ENCODE data around the gene DIAPH2.

DIAPH2 gene

DNA sequence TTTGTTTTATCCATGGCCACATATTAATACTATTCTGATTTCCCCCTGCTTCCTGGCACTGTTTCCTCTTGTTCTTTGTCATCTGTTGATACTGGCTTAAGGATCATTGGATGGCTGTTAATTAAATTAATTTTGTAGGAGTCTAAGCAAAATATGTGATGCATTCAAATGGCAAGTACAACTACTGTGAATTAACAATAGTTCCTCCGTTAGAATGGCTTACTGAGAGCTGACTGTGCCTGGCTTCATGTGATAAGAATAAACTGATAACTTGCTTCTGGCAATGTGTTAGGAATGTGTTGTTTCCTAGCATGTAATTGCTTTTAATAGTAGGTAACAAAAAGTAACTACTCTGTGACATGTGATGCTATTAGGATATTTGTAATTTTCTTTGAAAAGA, 297.5 kb downstream of the DIAPH2 start:
- DNase-seq = no peak

GRCh38 chrX:96984538-96984937, 299.9 kb downstream of the DIAPH2 start:
- DNase-seq = no peak

GRCh38 chrX:96985046-96985445, 300.4 kb downstream of the DIAPH2 start:
- no peak for DNase-seq

DNA sequence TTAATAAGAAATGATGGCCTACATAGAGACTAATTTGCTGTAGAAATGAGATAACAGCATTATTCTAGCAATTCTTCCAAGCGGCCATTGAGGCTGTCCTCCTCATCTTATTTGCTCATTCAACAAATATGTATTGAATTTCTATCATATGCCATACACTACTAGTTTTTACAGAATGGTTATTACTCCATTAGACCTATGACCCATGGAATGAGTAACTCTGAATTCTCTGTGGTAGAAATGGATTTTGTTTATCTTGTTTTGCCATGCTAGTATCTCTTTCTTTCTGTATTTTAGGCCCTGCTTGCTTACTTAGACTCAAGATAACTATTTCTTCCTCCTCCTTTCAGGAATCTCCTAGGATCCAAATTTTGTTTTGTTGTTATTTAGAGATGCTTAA, 302.6 kb downstream of the DIAPH2 start:
- DNase-seq = no peak

GRCh38 chrX:96989830-96990571, 305.4 kb downstream of the DIAPH2 start:
- DNase-seq = no peak

GRCh38 chrX:96994093-96994492, 309.5 kb downstream of the DIAPH2 start:
- DNase-seq = no peak

- no peak for DNase-seq
Measured at GRCh38 chrX:96997196-96997595, 312.6 kb downstream of the DIAPH2 start.

DNA sequence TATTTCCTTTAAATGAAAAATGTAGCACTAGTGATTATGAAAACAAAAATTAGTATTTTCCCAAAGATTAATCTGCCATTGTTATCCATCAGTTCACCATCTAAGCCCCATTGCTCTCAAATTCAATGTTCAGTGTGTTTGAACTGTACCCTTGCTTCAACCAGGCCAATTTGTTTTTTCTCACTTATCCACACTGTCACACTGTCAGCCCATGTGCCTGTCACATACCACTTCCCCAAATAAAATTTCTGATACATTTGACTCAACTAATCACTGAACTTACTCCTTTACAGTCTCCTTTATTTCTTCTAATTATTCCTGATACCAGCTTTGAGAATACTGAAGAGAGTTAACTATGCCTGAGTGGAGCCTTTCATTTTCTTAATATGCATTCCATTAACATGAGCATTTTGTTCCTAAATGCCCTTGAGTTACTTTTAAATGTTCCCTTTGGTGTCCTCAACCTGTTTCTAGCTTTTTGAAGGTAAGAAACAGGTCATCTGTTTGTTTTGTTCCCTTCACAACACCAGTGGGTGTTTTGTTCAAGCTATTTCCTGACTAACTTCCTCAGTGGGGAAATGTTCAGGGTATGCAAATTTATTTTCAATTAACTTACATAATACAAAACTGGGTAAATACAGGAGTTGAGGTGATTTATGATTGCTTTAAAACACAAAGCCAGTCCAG, 316.2 kb downstream of the DIAPH2 start:
- no peak for DNase-seq

DNA sequence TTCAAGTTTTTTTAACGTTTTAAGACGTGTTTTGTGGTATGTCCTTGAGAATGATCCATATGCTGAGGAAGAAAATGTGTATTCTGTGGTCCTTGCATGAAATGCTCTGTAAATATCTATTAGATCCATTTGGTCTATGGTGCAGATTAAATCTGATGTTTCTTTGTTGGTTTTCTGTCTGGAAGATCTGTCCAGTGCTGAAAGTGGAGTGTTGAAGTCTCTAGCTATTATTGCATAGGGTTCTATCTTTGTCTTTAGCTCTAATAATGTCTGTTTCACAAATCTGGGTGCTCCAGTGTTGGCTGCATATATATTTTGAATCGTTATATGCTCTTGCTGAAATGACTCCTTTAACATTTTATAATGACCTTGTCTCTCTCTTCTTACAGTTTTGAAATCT, 321.5 kb downstream of the DIAPH2 start:
- no peak for DNase-seq

GRCh38 chrX:97009391-97009790, 324.7 kb downstream of the DIAPH2 start:
- no peak for DNase-seq

GRCh38 chrX:97011540-97011939, 326.9 kb downstream of the DIAPH2 start:
- DNase-seq = no peak

GRCh38 chrX:97016106-97016505, 331.5 kb downstream of the DIAPH2 start:
- DNase-seq = no peak

- no peak for DNase-seq
Measured at GRCh38 chrX:97021680-97022079, 337.0 kb downstream of the DIAPH2 start.

DNA sequence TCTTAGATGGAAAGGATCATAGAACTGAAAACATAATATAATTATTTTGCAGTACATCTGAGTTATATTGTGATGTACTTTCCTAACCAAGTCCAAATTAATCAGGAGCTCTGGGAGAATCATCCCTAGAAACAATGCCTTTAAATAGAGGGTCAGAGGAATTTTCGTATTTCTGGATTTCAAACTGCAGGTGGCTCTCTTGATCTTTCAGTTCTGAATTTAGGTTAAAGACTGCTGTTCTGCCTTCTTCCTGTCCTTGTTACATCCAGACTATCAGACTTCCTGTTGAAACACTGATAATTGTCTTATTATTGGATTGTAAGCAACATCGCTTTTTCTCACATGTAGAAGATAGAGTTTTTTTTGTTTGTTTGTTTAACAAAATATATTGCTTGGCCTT, 341.8 kb downstream of the DIAPH2 start:
- DNase-seq = peak; percentile 5

GRCh38 chrX:97027384-97027922, 342.8 kb downstream of the DIAPH2 start:
- DNase-seq = no peak

DNA sequence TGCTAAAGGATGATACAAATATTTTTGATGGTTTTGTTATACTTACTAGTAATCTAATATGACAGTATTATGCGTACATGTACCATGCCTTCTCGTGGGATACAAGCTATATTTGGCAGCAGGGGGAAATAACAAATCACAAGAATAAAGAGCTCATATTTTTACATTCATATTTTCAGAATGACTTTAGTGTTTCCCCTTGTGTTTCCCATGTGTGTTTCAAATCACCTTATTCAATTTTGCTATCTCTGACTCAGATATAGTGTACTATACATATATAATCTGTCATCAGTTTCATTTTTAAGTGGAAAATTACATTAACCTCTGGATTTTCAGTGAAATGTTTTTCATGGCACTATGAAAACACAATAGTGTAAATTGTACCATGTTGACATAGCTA, 345.8 kb downstream of the DIAPH2 start:
- no peak for DNase-seq

DNA sequence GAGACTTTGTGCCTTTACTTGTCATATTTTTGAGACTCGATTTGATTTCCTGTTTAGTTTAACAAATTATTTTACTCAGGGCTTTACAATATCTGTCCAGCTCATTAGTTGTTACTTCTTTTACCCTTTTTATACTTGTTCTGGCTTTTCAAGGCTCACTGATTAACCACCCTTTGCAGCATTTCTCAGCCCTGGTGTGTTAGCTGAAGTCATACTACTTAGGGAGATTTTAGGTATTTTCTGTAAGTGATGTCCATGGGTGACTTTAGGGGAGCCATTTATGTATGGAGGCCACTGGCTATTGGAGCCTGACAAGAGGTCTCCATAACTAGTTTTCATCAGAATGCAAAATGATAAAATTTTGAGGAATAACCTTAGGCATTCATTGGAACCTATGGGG, 346.3 kb downstream of the DIAPH2 start:
- DNase-seq = no peak

GRCh38 chrX:97039363-97040029, 354.9 kb downstream of the DIAPH2 start:
- DNase-seq = no peak

DNA sequence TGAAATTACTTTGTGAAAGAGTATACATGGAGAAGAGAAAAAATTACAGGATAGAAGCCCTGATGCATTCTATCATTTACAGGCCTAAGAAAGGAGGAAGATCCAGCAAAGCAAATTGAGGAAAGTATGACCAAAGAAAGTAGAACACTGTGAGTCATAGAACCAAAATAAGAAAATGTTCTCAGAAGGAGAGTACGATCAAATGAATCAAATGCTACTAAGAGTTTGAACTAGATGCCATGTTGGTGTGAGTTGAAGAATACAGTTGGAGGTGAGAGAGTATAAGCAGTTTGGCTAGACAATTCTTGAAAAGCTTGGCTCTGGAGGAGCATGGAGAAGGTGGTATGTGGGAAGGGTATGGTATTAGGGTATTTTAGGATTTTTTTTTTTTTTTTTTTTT, 360.8 kb downstream of the DIAPH2 start:
- no peak for DNase-seq

GRCh38 chrX:97046867-97047266, 362.2 kb downstream of the DIAPH2 start:
- DNase-seq = no peak

- no peak for DNase-seq
Measured at GRCh38 chrX:97050392-97050791, 365.8 kb downstream of the DIAPH2 start.

GRCh38 chrX:97057349-97057909, 372.8 kb downstream of the DIAPH2 start:
- peak; percentile 5 for DNase-seq

DNA sequence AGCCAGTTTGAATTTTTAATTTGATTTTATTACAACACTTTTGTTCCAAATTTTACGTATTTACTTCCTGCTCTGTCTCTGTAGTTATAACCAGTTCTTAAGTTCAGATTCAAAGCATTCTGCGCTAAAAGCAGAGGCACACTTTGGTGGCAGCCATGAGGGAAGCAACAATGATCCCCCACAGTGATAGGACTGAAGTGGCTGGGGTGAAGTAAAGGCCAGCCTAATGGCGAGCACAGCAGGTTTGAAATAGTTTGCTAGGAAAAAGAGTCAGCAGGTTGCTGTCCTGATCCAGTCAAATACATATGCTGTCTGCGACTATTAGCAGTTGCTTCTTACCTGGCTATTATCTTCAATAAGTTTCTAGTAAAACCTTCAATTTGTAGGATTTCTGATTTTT, 375.4 kb downstream of the DIAPH2 start:
- DNase-seq = no peak

- DNase-seq = no peak
Measured at GRCh38 chrX:97065066-97065465, 380.4 kb downstream of the DIAPH2 start.

All from NCI-H524 treated with DMSO at 0.1 percent for 48 hours (cell line).